Liver (tissue), 9 donors: ENCODE results near the gene DYRK4. TPM values are rescaled to one million over a fixed set of nuclear protein-coding genes. Genes with fewer than 3 reads are reported as not detected.

Source experiments
- DNase-seq: peaks from one replicate; pipeline ENCODE4 v3.0.0-alpha.2; 2017; ENCODE audit warnings: low spot score
- H3K27ac ChIP-seq, 2 donors: one replicate each; pipeline ENCODE4 v1.7.0; 2013; ENCODE audit warnings: inconsistent platforms in 2 of 2, low read length in 2 of 2, control low read depth in 1 of 2, low read depth in 1 of 2, mild to moderate bottlenecking in 1 of 2
- H3K27me3 ChIP-seq, 4 donors: one replicate each; pipeline versions ENCODE4 v1.6.1 to v1.7.0; 2013; ENCODE audit warnings: low read length in 3 of 4, inconsistent platforms in 1 of 4, mild to moderate bottlenecking in 1 of 4, moderate library complexity in 1 of 4; ENCODE audit not compliant: control insufficient read depth in 4 of 4, insufficient read depth in 4 of 4
- H3K36me3 ChIP-seq, 4 donors: one replicate each; pipeline versions ENCODE4 v1.6.1 to v1.7.0; 2013; ENCODE audit warnings: low read length in 3 of 4, mild to moderate bottlenecking in 3 of 4, low read depth in 1 of 4, moderate library complexity in 1 of 4; ENCODE audit not compliant: control insufficient read depth in 4 of 4, insufficient read depth in 3 of 4
- H3K4me1 ChIP-seq, 4 donors: one replicate each; pipeline versions ENCODE4 v1.6.1 to v1.7.0; 2013; ENCODE audit warnings: low read length in 3 of 4, mild to moderate bottlenecking in 3 of 4, moderate library complexity in 1 of 4; ENCODE audit not compliant: control insufficient read depth in 4 of 4, insufficient read depth in 4 of 4
- H3K4me3 ChIP-seq, 3 donors: one replicate each; pipeline versions ENCODE4 v1.6.1 to v1.7.0; 2013; ENCODE audit warnings: low read length in 3 of 3, control low read depth in 1 of 3, low read depth in 1 of 3, mild to moderate bottlenecking in 1 of 3
- H3K9ac ChIP-seq, 2 donors: one replicate each; pipeline ENCODE4 v1.7.0; 2013; ENCODE audit warnings: low read length in 2 of 2, mild to moderate bottlenecking in 2 of 2, moderate library complexity in 2 of 2, control low read depth in 1 of 2, low read depth in 1 of 2
- H3K9me3 ChIP-seq, 4 donors: one replicate each; pipeline versions ENCODE4 v1.6.1 to v1.7.0; 2013; ENCODE audit warnings: low read length in 3 of 4; ENCODE audit not compliant: control insufficient read depth in 4 of 4
- ATF3 ChIP-seq: IDR thresholded peaks from 2 replicates; pipeline ENCODE4 v1.6.1; 2016; ENCODE audit warnings: antibody characterized with exemption
- CTCF ChIP-seq: fragments of 150-350 bp; IDR thresholded peaks from 2 replicates; pipeline ENCODE4 v1.5.1; 2017; ENCODE audit warnings: improper control_type of control experiment, low read depth, low read length; ENCODE audit not compliant: missing input control
- EGR1 ChIP-seq, 2 donors: IDR thresholded peaks; 2 replicates each; pipeline ENCODE4 v1.6.1; 2016 to 2018; ENCODE audit warnings: antibody characterized with exemption in 2 of 2, low read depth in 2 of 2
- FOXA1 ChIP-seq: IDR thresholded peaks from 2 replicates; pipeline ENCODE4 v1.6.1; 2016; ENCODE audit warnings: antibody characterized with exemption
- FOXA2 ChIP-seq: IDR thresholded peaks from 2 replicates; pipeline ENCODE4 v1.6.1; 2016; ENCODE audit warnings: antibody characterized with exemption
- GABPA ChIP-seq, 2 donors: IDR thresholded peaks in 1 of 2; conservative IDR thresholded peaks in 1 of 2; 2 replicates each; pipeline ENCODE4 v1.6.1; 2016; ENCODE audit warnings: antibody characterized with exemption in 2 of 2, mild to moderate bottlenecking in 1 of 2, moderate library complexity in 1 of 2
- HNF4A ChIP-seq, 2 donors: conservative IDR thresholded peaks; 2 replicates each; pipeline ENCODE4 v1.6.1; 2016; ENCODE audit warnings: antibody characterized with exemption in 2 of 2, mild to moderate bottlenecking in 2 of 2
- HNF4G ChIP-seq: IDR thresholded peaks from 2 replicates; pipeline ENCODE4 v1.6.1; 2016; ENCODE audit warnings: antibody characterized with exemption
- JUND ChIP-seq, 2 donors: IDR thresholded peaks; 2 replicates each; pipeline ENCODE4 v1.6.1; 2016; ENCODE audit warnings: antibody characterized with exemption in 2 of 2
- RAD21 ChIP-seq, 2 donors: IDR thresholded peaks; 2 replicates each; pipeline ENCODE4 v1.6.1; 2016; ENCODE audit warnings: antibody characterized with exemption in 2 of 2, mild to moderate bottlenecking in 2 of 2
- REST ChIP-seq: IDR thresholded peaks from 2 replicates; pipeline ENCODE4 v1.6.1; 2016; ENCODE audit warnings: antibody characterized with exemption, mild to moderate bottlenecking
- RXRA ChIP-seq, 2 donors: IDR thresholded peaks; 2 replicates each; pipeline ENCODE4 v1.6.1; 2017 to 2018; ENCODE audit warnings: antibody characterized with exemption in 2 of 2, mild to moderate bottlenecking in 1 of 2
- SP1 ChIP-seq: IDR thresholded peaks from 2 replicates; pipeline ENCODE4 v1.6.1; 2018; ENCODE audit warnings: antibody characterized with exemption, mild to moderate bottlenecking
- TAF1 ChIP-seq: conservative IDR thresholded peaks from 2 replicates; pipeline ENCODE4 v1.6.1; 2016; ENCODE audit warnings: antibody characterized with exemption, mild to moderate bottlenecking
- YY1 ChIP-seq: IDR thresholded peaks from 2 replicates; pipeline ENCODE4 v1.6.1; 2016; ENCODE audit warnings: antibody characterized with exemption, mild to moderate bottlenecking
- WGBS: extraction: QIAGEN DNeasy Blood & Tissue Kit; methylation state at CpG from one replicate; pipeline ENCODE4 v1.1.7; 2013; 5-methylcytosine and 5-hydroxymethylcytosine counted together
- polyA plus RNA-seq, 2 donors: library from polyadenylated mRNA; stranded (reverse) in 1 of 2; unstranded in 1 of 2; fragments of 200-250 nt in 1 of 2; fragments of >200 nt in 1 of 2; fragmentation: Nextera tagmentation in 1 of 2; extraction: Ambion mirVana in 1 of 2; gene quantifications; one replicate each; pipeline versions ENCODE4 v1.2.1 to v1.2.3, GENCODE V29; 2013 to 2015
- total RNA-seq, 2 donors: library from RNA; depleted of rRNA; stranded (reverse); fragments of >200 nt; gene quantifications; one replicate each; pipeline ENCODE4 v1.2.3, GENCODE V29; 2014
- TF ChIP-seq, protein P1 (sequence below): IDR thresholded peaks from 2 replicates; pipeline ENCODE4 v1.6.1; 2016; ENCODE audit warnings: antibody characterized with exemption
- donor health status: healthy.
- donor health status: healthy.
- donor health status: healthy.
- donor health status: healthy.
- donor health status: healthy.

DYRK4 gene
- total and polyA plus RNA-seq, 4 donors: 12.0 to 20.3 (median 14.4) TPM

- no peak overlapping the region for H3K9ac ChIP-seq
- WGBS: 96% methylated on average over 9 of the region's 9 CpGs
- no peak overlapping the region for H3K4me3 ChIP-seq
- H3K27ac ChIP-seq: no peak overlapping the region
- peaks cover 8 to 41% (median 23%) of the 10 kb centered on the region in 4 donors for H3K36me3 ChIP-seq
- no peak for DNase-seq
- H3K4me1 ChIP-seq: no peaks in the 10 kb centered on the region
- H3K27me3 ChIP-seq: no peaks in the 10 kb centered on the region
- no peaks in the 10 kb centered on the region for H3K9me3 ChIP-seq
- TF ChIP-seq, protein P1, sequence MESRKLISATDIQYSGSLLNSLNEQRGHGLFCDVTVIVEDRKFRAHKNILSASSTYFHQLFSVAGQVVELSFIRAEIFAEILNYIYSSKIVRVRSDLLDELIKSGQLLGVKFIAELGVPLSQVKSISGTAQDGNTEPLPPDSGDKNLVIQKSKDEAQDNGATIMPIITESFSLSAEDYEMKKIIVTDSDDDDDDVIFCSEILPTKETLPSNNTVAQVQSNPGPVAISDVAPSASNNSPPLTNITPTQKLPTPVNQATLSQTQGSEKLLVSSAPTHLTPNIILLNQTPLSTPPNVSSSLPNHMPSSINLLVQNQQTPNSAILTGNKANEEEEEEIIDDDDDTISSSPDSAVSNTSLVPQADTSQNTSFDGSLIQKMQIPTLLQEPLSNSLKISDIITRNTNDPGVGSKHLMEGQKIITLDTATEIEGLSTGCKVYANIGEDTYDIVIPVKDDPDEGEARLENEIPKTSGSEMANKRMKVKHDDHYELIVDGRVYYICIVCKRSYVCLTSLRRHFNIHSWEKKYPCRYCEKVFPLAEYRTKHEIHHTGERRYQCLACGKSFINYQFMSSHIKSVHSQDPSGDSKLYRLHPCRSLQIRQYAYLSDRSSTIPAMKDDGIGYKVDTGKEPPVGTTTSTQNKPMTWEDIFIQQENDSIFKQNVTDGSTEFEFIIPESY: no peak
- TF ChIP-seq EGR1 (IDR thresholded peaks at IDR 0.05; ENCODE audit: low read depth in 2 of 2): no peak
- TF ChIP-seq HNF4A (conservative IDR thresholded peaks at IDR 0.05): no peak
- no peak for TF ChIP-seq CTCF
- TF ChIP-seq REST: no peak
- TF ChIP-seq YY1: no peak
- no peak for TF ChIP-seq FOXA1
- TF ChIP-seq JUND (IDR thresholded peaks at IDR 0.05): no peak
- no peak for TF ChIP-seq SP1
- no peak for TF ChIP-seq FOXA2
- TF ChIP-seq TAF1: no peak
- no peak for TF ChIP-seq ATF3
Observed at GRCh38 chr12:4615667-4616066, 53.7 kb downstream of the DYRK4 start.

- no peak overlapping the region for H3K4me3 ChIP-seq
- no peaks in the 10 kb centered on the region for H3K9me3 ChIP-seq
- H3K36me3 ChIP-seq: no peaks in the 10 kb centered on the region
- no peaks in the 10 kb centered on the region for H3K27me3 ChIP-seq
- DNase-seq: no peak
- H3K9ac ChIP-seq: no peak overlapping the region
- no peak overlapping the region for H3K27ac ChIP-seq
- H3K4me1 ChIP-seq: no peaks in the 10 kb centered on the region
- 95% methylated on average over 3 of the region's 3 CpGs for WGBS
- TF ChIP-seq GABPA (IDR thresholded peaks at IDR 0.05 in 1 of 2, conservative IDR thresholded peaks at IDR 0.05 in 1 of 2) (no peak), ATF3 (no peak), FOXA2 (no peak), RXRA (IDR thresholded peaks at IDR 0.05) (no peak), HNF4A (conservative IDR thresholded peaks at IDR 0.05) (no peak), SP1 (no peak), CTCF (no peak), YY1 (no peak), TAF1 (no peak), HNF4G (no peak), FOXA1 (no peak), RAD21 (IDR thresholded peaks at IDR 0.05) (no peak), EGR1 (IDR thresholded peaks at IDR 0.05; ENCODE audit: low read depth in 2 of 2) (no peak), REST (no peak)
Observed at GRCh38 chr12:4621511-4621910, 59.5 kb downstream of the DYRK4 start.
